Hepatocyte (in vitro differentiated cells): Measurements from ENCODE around the gene IRF4. TPM values are rescaled to one million over a fixed set of nuclear protein-coding genes. Genes with fewer than 3 reads are reported as not detected.

Experiments used
- DNase-seq: peaks from one replicate; pipeline ENCODE4 v3.0.0-alpha.2; 2016; ENCODE audit warnings: low spot score
- H2AFZ ChIP-seq: fragments of 200-600 bp; sonication (generic); 2 replicates; pipeline ENCODE4 v1.6.0; 2016; ENCODE audit warnings: antibody characterized with exemption, mild to moderate bottlenecking
- H3K27ac ChIP-seq: fragments of 200-600 bp; sonication (generic); 2 replicates; pipeline ENCODE4 v1.5.1; 2016; ENCODE audit warnings: mild to moderate bottlenecking
- H3K27me3 ChIP-seq: fragments of 200-600 bp; sonication (generic); 2 replicates; pipeline ENCODE4 v1.6.1; 2016
- H3K36me3 ChIP-seq: fragments of 200-600 bp; sonication (generic); replicated peaks from 2 replicates; pipeline ENCODE4 v1.5.1; 2016; ENCODE audit warnings: low read depth; ENCODE audit not compliant: insufficient read depth
- H3K4me1 ChIP-seq: fragments of 200-600 bp; sonication (generic); 2 replicates; pipeline ENCODE4 v1.5.1; 2016; ENCODE audit warnings: mild to moderate bottlenecking, moderate library complexity; ENCODE audit not compliant: insufficient read depth
- H3K4me2 ChIP-seq: fragments of 200-600 bp; sonication (generic); 2 replicates; pipeline ENCODE4 v1.6.0; 2016
- H3K4me3 ChIP-seq: fragments of 200-600 bp; sonication (generic); 2 replicates; pipeline ENCODE4 v1.5.1; 2016; ENCODE audit warnings: mild to moderate bottlenecking
- H3K79me2 ChIP-seq: fragments of 200-600 bp; sonication (generic); 2 replicates; pipeline ENCODE4 v1.6.0; 2017; ENCODE audit warnings: mild to moderate bottlenecking
- H3K9me2 ChIP-seq: fragments of 200-600 bp; sonication (generic); replicated peaks from 2 replicates; pipeline ENCODE4 v1.6.0; 2017; ENCODE audit warnings: mild to moderate bottlenecking; ENCODE audit not compliant: insufficient read depth
- H3K9me3 ChIP-seq: fragments of 200-600 bp; sonication (generic); 2 replicates; pipeline ENCODE4 v1.5.1; 2016; ENCODE audit warnings: low read depth, mild to moderate bottlenecking
- H4K20me1 ChIP-seq: fragments of 200-600 bp; sonication (generic); 2 replicates; pipeline ENCODE4 v1.6.0; 2016; ENCODE audit warnings: mild to moderate bottlenecking; ENCODE audit not compliant: insufficient read depth, poor library complexity, severe bottlenecking
- EZH2 ChIP-seq: fragments of 200-600 bp; sonication (generic); IDR thresholded peaks from 2 replicates; pipeline ENCODE4 v1.6.1; 2016; ENCODE audit warnings: antibody characterized with exemption, mild to moderate bottlenecking, borderline replicate concordance
- EZH2phosphoT487 ChIP-seq: fragments of 200-600 bp; sonication (generic); IDR thresholded peaks from one replicate; pipeline ENCODE4 v1.6.1; 2018; ENCODE audit warnings: antibody characterized with exemption, mild to moderate bottlenecking, low read depth, moderate library complexity; ENCODE audit not compliant: unreplicated experiment, severe bottlenecking
- WGBS: methylation state at CpG from one replicate; pipeline ENCODE4 v1.1.6; 2016; ENCODE audit warnings: low lambda C conversion rate; ENCODE audit errors: missing lambda C conversion rate; 5-methylcytosine and 5-hydroxymethylcytosine counted together
- polyA plus RNA-seq: library from polyadenylated mRNA; unstranded; fragments of >200 nt; fragmentation: Nextera tagmentation; extraction: Ambion mirVana; gene quantifications from 2 replicates; pipeline ENCODE4 v1.2.1, GENCODE V29; 2016
- total RNA-seq: library from RNA; depleted of rRNA; stranded (reverse); fragments of >200 nt; gene quantifications from 2 replicates; pipeline ENCODE4 v1.2.3, GENCODE V29; 2014
- TF ChIP-seq, protein P1 (sequence below): fragments of 200-600 bp; sonication (generic); IDR thresholded peaks from 2 replicates; pipeline ENCODE4 v1.5.1; 2016; ENCODE audit warnings: antibody characterized with exemption, mild to moderate bottlenecking; ENCODE audit not compliant: poor library complexity

IRF4 gene
- total and polyA plus RNA-seq, 2 experiments from 2014 or later = 0.02 to 0.23 TPM

DNA sequence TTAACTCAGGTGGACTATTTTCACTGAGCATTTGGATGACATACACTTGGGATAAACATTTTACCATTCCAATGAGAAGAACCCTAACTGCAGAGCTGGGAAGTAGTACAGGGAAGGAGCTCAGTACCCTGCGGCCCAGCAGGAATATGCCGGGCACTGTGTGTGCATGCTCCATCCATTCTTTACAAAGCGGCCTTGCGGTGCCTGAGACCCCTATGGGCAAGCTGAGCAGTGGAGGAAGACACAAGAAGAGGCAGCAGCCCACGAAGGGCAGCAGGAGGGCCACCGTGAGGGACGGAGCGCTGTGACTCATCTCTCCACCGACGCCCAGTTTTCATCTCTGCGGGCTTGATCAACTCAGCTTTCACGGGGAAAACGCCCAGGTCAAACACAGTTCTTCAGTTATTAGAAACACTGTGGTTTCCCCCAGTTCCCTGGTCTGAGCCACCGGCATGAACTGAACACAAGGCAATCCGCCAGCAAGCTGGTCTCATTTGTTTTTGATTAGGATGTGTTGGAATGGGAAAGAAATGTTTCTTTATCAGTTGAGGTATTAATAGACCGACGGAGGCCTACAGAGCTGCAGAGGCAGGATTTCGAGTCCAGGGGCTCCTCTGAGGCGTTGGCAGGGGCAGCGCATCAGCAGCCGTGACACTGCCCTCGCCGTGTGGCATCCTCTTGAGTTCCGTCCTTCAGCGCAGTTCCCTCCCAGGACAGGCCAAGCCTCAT, 44.9 kb downstream of the IRF4 start:
- Histone ChIP-seq H3K4me1 (no peaks in the 10 kb centered on the region), H3K79me2 (no peaks in the 10 kb centered on the region), H3K4me2 (no peak overlapping the region), H3K4me3 (no peak overlapping the region), H3K9me3 (no peaks in the 10 kb centered on the region), H4K20me1 (no peaks in the 10 kb centered on the region), H3K27ac (no peak overlapping the region), H3K36me3 (no peaks in the 10 kb centered on the region), H3K9me2 (no peaks in the 10 kb centered on the region), H2AFZ (no peak overlapping the region), H3K27me3 (no peaks in the 10 kb centered on the region)
- TF ChIP-seq EZH2phosphoT487 (no peak), EZH2 (no peak)
- TF ChIP-seq, protein P1, sequence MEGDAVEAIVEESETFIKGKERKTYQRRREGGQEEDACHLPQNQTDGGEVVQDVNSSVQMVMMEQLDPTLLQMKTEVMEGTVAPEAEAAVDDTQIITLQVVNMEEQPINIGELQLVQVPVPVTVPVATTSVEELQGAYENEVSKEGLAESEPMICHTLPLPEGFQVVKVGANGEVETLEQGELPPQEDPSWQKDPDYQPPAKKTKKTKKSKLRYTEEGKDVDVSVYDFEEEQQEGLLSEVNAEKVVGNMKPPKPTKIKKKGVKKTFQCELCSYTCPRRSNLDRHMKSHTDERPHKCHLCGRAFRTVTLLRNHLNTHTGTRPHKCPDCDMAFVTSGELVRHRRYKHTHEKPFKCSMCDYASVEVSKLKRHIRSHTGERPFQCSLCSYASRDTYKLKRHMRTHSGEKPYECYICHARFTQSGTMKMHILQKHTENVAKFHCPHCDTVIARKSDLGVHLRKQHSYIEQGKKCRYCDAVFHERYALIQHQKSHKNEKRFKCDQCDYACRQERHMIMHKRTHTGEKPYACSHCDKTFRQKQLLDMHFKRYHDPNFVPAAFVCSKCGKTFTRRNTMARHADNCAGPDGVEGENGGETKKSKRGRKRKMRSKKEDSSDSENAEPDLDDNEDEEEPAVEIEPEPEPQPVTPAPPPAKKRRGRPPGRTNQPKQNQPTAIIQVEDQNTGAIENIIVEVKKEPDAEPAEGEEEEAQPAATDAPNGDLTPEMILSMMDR = no peak
- 77% methylated on average over 25 of the region's 25 CpGs for WGBS
- DNase-seq = no peak

DNA sequence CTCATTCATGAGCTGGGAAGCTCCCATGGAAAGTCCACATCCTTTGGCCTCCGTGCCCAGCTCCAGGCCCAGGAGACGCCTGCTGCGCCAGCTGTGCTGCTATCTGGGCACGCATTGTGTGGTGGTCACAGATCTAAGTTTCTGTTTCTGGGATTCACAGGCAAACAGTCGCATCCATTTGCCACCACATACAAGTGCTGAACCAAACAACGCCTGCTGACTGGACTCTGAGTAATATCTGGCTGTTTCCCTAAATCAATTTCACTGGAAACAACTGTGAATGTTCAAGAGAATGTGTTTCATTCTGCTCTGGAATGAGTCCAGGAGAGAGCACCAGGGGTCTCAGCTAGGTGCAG, 45.5 kb downstream of the IRF4 start:
- H3K79me2 ChIP-seq = no peaks in the 10 kb centered on the region
- no peaks in the 10 kb centered on the region for H3K36me3 ChIP-seq
- H4K20me1 ChIP-seq = no peaks in the 10 kb centered on the region
- H3K9me2 ChIP-seq = no peaks in the 10 kb centered on the region
- H2AFZ ChIP-seq = no peak overlapping the region
- WGBS = 96% methylated on average over 6 of the region's 6 CpGs
- H3K27ac ChIP-seq = no peak overlapping the region
- no peak overlapping the region for H3K4me2 ChIP-seq
- no peaks in the 10 kb centered on the region for H3K9me3 ChIP-seq
- no peaks in the 10 kb centered on the region for H3K4me1 ChIP-seq
- no peak for DNase-seq
- TF ChIP-seq EZH2phosphoT487 (no peak), EZH2 (no peak)
- TF ChIP-seq, protein P1 = no peak
- no peak overlapping the region for H3K4me3 ChIP-seq
- H3K27me3 ChIP-seq = no peaks in the 10 kb centered on the region

DNA sequence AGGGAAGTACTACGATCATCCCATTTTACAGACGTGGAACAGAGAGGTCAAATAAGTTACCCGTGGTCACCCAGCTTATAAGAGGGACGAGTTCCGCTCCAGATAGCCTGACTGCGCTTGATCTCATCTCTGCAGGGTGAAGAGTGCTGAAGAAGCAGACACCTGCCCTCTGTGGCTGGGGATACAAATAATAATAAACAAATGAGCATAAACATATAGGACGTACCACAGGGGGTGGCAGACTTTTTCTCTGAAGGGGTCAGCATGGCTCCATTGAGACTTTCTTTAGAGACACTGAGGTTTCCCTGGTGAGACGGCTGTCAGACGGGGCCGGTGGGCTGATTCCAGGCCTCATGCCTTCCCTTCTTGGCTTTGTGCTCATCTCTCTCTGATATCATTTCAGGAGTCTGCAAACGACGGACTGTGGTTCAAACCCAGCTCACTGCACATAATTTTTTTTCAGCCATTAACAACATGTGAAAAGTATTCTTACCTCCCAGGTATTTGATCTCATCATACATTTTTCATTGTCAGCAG, 47.1 kb downstream of the IRF4 start:
- H3K27ac ChIP-seq = no peak overlapping the region
- DNase-seq = no peak
- WGBS = 87% methylated on average over 12 of the region's 12 CpGs
- no peaks in the 10 kb centered on the region for H3K36me3 ChIP-seq
- H3K27me3 ChIP-seq = no peaks in the 10 kb centered on the region
- H2AFZ ChIP-seq = no peak overlapping the region
- no peaks in the 10 kb centered on the region for H4K20me1 ChIP-seq
- H3K9me2 ChIP-seq = no peaks in the 10 kb centered on the region
- no peak overlapping the region for H3K4me3 ChIP-seq
- no peaks in the 10 kb centered on the region for H3K79me2 ChIP-seq
- no peak overlapping the region for H3K4me2 ChIP-seq
- no peaks in the 10 kb centered on the region for H3K4me1 ChIP-seq
- no peaks in the 10 kb centered on the region for H3K9me3 ChIP-seq
- TF ChIP-seq EZH2phosphoT487 (no peak), EZH2 (no peak)
- TF ChIP-seq, protein P1 = no peak
